ENCODE data around the gene TCP11L2. TPM values are rescaled to one million over a fixed set of nuclear protein-coding genes. Genes with fewer than 3 reads are reported as not detected.

The TCP11L2 gene
- total and polyA plus RNA-seq, 9 of the 15 experiments (the other 6 are each of a cell fraction or from before 2014, with no cell fraction given), result 0.39 to 4.5 (median 1.3) TPM

GRCh38 chr12:106287364-106287763, 15.2 kb upstream of the TCP11L2 start (continued):
- TF ChIP-seq HBP1 (CRISPR knock-in tag; IDR thresholded peaks at IDR 0.05) (no peak), MEIS2 (IDR thresholded peaks at IDR 0.05; ENCODE audit: partially characterized antibody) (no peak), HOMEZ (CRISPR knock-in tag; IDR thresholded peaks at IDR 0.05) (no peak), ZKSCAN1 (IDR thresholded peaks at IDR 0.05; ENCODE audit: low read depth, low read length) (no peak), KAT7 (CRISPR knock-in tag; IDR thresholded peaks at IDR 0.05; ENCODE audit: borderline replicate concordance) (no peak), ZSCAN29 (IDR thresholded peaks at IDR 0.05) (no peak)

GRCh38 chr12:106288101-106288493, 14.4 kb upstream of the TCP11L2 start:
- H3K79me2 ChIP-seq (ENCODE audit: control insufficient read depth, insufficient read depth, low read length), result no peaks in the 10 kb centered on the region
- WGBS (ENCODE audit: insufficient coverage, low coverage, missing lambda C conversion rate), result 19% methylated on average over 1 of the region's 1 CpG
- no peak overlapping the region for H3K4me2 ChIP-seq (ENCODE audit: insufficient read depth, low read length)
- intact Hi-C loops (cut with micrococcal nuclease) (loop anchor here (10.0 kb wide), 1 partner anchor 873 kb away; no protein-coding TSS in a partner anchor), in situ Hi-C loops (cut with MboI) (no loop called here)
- peaks cover 0 to 16% of the 10 kb centered on the region in 2 experiments; a peak in 2 of 5 replicates for H3K4me1 ChIP-seq (replicated peaks in 1 of 2; ENCODE audit: control insufficient read depth in 2 of 2, insufficient read depth in 2 of 2, low read length in 2 of 2)
- no TSS peak for BruUV-seq (replicated peaks)
- H3K27me3 ChIP-seq (ENCODE audit: control insufficient read depth in 2 of 2, insufficient read depth in 2 of 2, low read length in 2 of 2), result peaks cover 0 to 10% of the 10 kb centered on the region in 2 experiments; a peak in 4 of 5 replicates
- ChIA-PET CTCF (ENCODE audit: low intra/inter-chr PET ratio) (no interaction called here), POLR2A (no interaction called here)
- no peak overlapping the region for H3K27ac ChIP-seq (ENCODE audit: extremely low read depth, low read depth, low read length)
- H3K36me3 ChIP-seq (ENCODE audit: control insufficient read depth, insufficient read depth, low read length), result no peaks in the 10 kb centered on the region
- H3K9me3 ChIP-seq (replicated peaks; ENCODE audit: control insufficient read depth, insufficient read depth, low read depth, low read length), result no peaks in the 10 kb centered on the region; the same call in 1 of the 2 replicates
- no peaks in the 10 kb centered on the region for H3K9me1 ChIP-seq (ENCODE audit: control insufficient read depth, insufficient read depth, low read length)
- no peak overlapping the region for H3K4me3 ChIP-seq
- no peak for FAIRE-seq
- no peak overlapping the region for H3K9ac ChIP-seq (ENCODE audit: insufficient read depth in 1 of 2, low read depth in 2 of 2, low read length in 2 of 2)
- H4K20me1 ChIP-seq (replicated peaks; ENCODE audit: control insufficient read depth, insufficient read depth, low read length), result no peaks in the 10 kb centered on the region
- no peak; the same call in 2 of the 3 replicates for ATAC-seq
- DNase-seq (ENCODE audit: extremely low read depth in 1 of 4, low spot score in 3 of 4), result no peak
- no peak overlapping the region for H2AFZ ChIP-seq (ENCODE audit: low read depth, low read length)
- TF ChIP-seq SIN3A (IDR thresholded peaks at IDR 0.05; ENCODE audit: borderline replicate concordance in 2 of 2, control insufficient read depth in 1 of 2, low read depth in 2 of 2, low read length in 2 of 2) (no peak), JUNB (CRISPR knock-in tag; conservative IDR thresholded peaks at IDR 0.05) (no peak), MECOM (CRISPR knock-in tag; IDR thresholded peaks at IDR 0.05) (no peak), ZNF778 (CRISPR knock-in tag; IDR thresholded peaks at IDR 0.05) (no peak), FOSL1 (tag; conservative IDR thresholded peaks at IDR 0.05) (no peak), HDAC6 (IDR thresholded peaks at IDR 0.05; ENCODE audit: low read depth, low read length) (no peak), ZBTB2 (IDR thresholded peaks at IDR 0.05) (no peak), ZNF280A (IDR thresholded peaks at IDR 0.05; ENCODE audit: low read depth, partially characterized antibody) (no peak), FOS (IDR thresholded peaks at IDR 0.05; ENCODE audit: extremely low read depth, insufficient read length) (no peak)
